HG03064 (cell line): ENCODE data around the gene MID1.

Source experiments
- ATAC-seq: cut with Tn5 transposase; IDR thresholded peaks from one replicate; pipeline ENCODE4 v1.9.1; 2021; ENCODE audit warnings: low read depth; ENCODE audit not compliant: unreplicated experiment

MID1 gene, protein sequence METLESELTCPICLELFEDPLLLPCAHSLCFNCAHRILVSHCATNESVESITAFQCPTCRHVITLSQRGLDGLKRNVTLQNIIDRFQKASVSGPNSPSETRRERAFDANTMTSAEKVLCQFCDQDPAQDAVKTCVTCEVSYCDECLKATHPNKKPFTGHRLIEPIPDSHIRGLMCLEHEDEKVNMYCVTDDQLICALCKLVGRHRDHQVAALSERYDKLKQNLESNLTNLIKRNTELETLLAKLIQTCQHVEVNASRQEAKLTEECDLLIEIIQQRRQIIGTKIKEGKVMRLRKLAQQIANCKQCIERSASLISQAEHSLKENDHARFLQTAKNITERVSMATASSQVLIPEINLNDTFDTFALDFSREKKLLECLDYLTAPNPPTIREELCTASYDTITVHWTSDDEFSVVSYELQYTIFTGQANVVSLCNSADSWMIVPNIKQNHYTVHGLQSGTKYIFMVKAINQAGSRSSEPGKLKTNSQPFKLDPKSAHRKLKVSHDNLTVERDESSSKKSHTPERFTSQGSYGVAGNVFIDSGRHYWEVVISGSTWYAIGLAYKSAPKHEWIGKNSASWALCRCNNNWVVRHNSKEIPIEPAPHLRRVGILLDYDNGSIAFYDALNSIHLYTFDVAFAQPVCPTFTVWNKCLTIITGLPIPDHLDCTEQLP

GRCh38 chrX:10620121-10620699, at the start of gene MID1:
Gene MID1 (minus strand): TSS chrX:10620585. CDS start chrX:10567547, 53,038 bp downstream.
- no peak for ATAC-seq

DNA sequence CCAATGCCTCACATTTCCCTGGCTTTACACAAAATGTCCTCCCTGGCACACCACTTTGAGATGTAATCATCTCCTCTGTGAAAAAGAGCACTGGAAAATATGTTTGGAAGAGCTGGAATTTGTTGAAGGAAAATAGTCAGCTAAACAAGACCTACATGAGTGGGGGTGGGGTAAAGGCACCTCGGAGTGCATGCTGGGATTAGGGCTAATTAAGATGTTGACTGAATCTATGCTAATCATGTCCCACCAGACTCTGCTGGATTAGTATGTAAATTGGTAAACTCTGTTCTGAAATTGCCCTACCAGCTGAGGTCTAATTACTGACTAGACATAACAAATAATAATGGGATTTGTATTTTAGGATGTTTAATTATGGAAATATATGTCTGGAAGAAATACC, 46.8 kb upstream of the MID1 start:
- no peak for ATAC-seq

DNA sequence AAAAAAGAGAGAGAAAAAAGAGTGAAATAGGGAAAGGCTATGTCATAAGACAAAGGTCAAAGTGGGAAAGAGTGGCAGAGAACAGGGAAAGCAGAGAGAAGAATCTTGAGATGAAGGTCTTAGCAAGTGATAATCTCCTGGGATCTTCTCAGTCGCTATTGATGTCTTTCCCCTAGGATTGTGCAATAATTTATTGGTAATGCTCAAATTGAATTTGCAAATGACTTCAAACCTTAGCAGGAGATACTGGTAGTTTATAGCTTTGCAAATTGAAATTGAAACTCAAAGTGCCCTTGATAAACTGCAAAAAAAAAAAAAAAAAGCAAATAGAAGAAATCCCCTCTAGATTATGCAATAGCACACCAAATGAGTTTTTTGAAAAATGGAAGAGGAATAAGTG, 45.7 kb upstream of the MID1 start:
- no peak for ATAC-seq

DNA sequence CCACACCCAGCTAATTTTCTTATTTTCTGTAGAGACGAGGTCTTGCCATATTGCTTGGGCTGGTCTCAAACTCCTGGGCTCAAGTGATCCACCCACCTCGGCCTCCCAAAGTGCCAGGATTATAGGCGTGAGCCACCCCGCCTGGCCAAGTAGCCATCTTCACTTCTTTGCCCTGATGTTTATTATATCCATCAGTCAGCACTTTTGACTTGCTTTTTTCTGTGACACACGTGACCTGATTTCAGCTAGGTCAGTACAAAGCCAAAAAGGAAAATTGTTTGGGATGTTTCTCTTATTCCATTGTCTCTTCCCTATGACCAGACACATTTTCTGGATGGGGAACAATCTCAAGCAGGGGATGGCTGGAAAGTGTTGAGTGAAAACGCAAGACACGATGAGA, 45.3 kb upstream of the MID1 start:
- ATAC-seq = no peak

DNA sequence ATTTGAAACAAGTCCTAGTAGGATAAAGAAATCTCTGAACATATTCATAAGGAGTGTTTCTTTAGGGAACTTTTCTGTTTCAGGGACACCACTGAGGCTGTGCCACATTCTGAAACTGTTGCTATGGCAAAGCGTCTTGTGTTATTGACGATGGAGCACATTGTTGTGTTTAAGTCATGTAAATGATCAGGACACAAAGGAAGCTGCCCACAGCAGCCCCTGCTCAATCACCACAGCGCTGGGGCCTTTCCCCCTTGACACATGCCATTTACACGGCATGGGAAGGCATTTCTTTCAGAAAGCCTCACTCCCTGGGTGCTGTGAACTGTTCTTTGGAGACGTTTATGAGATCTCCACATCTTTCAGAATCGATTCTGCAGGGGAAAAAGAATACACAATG, 39.8 kb upstream of the MID1 start:
- ATAC-seq = no peak

DNA sequence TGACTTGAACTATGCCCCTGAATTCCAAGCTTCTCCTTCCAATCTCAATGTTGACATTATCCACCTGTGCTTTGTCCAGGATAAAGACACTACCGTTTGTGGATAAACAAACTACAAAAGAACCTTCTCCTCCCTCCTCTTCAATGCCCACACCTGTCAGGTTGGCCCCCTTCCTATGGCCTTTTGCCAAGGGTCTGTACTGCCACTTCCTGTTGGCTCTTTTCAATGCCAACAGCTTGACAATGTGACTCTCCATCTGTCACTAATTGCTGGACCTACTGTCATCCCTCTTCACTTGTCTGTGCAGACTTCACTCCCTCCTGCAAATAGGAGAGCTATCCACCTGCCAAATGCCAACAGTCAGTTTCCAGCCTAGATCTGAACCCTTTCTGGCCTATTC, 35.8 kb upstream of the MID1 start:
- ATAC-seq = no peak

GRCh38 chrX:10654960-10655359, 34.6 kb upstream of the MID1 start:
- no peak for ATAC-seq

DNA sequence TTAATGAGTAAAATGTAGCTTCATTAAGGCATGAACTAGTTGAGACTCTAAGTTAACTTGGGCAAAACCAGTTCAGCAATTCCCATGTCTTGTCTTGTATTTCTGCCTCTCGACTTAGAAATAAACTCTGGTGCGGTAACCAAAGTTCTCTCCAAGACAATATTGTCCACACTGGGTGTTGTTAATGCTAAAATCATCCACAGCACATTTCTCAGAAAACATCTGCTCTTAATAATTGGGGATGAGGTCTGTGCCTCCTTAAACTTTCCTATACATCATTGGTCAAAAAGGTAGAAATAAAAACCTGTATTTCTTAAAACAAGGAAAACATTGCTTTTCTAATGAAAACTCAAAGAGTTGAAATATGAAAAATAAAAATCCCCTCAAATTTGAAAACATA, 32.9 kb upstream of the MID1 start:
- ATAC-seq = no peak

DNA sequence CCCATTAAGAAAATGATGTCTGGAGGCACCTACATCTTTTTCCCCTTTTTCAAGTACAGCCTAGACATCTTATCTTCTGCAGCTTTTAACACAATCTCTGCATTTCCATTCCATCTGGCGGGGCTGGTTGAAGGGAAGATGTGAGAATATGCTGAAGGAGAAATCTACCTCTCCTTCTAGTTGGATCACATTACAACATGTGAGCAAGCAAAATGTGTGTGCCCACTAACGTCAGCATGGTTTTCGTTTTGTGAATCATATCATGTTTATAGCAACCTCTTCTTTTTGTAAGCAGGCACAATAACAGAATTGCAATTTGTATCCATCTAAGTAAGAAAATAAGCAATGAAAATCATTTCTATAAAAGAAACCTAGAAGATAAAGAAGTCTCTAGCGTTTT, 28.9 kb upstream of the MID1 start:
- ATAC-seq = no peak

DNA sequence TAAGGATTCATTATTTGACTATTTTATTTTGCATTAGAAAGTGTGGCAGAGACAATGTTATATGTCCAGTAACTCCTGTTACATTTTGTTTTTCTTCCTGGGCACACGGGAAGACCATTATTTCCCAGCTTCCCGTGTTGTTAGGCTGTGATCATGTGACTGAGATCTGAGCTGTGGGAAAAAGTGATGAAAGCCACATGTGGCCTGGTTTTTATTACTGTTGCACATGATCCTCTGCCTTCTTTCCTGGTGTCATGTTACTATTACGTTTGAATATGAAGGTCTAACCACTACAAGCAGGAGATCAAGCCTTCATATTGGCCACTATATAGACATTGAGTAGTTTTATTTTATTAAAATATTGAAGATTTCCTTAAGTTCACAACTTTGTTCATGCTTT, 28.2 kb upstream of the MID1 start:
- ATAC-seq = no peak

DNA sequence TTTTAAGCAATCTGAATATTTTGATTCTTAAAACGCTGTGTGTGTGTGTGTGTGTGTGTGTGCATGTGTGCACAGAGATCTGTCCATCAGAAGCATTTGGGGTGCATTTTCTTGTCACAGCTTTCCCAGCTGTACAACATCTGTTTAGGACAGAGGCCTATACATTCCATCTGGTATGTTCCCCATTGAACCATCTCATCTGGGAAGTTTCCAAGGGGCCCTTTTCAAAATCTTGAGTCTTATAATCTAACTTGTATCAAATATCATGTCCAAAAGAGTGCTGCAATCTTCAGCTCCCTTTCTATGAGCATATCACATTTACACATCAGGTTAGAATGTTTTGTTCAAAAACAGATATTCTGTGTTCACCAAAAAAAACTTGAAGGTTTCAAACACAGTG, 16.5 kb upstream of the MID1 start:
- ATAC-seq = no peak

- ATAC-seq = no peak
Measured at GRCh38 chrX:10636337-10636736, 16.0 kb upstream of the MID1 start.

DNA sequence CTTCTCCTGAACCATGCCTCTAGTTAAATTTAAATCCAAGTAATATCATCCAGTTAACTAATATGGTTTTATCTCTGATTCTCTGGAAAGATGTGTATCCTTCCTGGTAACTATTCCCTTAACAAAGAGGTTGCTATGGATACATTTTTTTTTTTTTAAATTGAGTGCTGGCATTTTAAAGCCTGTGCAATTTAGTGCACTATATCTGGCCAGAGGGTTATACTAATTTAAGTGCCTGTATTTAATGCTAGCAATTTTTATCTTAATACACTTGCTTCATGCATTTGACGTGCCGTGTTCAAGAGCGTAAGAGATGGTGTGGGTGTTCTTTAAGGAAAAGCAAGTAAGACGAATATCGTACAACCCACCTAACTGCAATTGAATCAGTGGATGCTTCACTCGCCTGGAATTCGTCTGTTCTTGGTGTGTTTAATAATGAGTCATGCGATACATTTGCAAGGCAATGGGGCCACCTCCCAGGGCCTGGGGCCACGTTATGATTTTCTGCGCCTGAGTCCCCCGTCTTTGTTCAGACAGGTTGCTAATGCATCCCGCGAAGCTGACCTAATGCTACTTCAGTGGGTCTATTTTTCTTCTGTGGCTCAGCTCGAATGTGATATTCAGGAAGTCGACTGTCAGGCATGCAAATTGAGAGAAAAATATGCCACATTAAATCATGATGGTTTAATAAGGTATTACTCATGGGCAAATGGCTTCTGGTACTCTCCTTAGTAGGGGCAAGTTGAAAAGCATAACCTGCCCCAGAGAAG, 14.2 kb upstream of the MID1 start:
- ATAC-seq = no peak

DNA sequence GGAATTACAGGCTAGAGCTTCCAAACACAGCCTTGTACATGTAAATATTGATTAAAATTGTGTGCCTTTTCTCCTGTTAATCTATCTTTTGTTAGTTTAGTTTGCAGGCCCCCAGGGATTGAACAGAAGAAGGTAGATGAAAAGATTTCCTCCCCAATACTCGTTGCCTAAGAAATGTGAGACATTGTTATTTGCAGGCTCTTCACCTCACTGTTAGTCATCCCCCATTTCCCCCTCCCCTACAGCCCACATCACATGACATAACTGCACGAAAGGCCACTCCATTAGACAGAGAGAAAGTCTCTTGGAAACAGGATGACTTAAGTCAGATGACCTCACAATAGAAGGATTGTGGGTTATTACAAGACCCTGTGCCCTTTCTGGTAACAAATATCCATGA, 13.3 kb upstream of the MID1 start:
- ATAC-seq = no peak

DNA sequence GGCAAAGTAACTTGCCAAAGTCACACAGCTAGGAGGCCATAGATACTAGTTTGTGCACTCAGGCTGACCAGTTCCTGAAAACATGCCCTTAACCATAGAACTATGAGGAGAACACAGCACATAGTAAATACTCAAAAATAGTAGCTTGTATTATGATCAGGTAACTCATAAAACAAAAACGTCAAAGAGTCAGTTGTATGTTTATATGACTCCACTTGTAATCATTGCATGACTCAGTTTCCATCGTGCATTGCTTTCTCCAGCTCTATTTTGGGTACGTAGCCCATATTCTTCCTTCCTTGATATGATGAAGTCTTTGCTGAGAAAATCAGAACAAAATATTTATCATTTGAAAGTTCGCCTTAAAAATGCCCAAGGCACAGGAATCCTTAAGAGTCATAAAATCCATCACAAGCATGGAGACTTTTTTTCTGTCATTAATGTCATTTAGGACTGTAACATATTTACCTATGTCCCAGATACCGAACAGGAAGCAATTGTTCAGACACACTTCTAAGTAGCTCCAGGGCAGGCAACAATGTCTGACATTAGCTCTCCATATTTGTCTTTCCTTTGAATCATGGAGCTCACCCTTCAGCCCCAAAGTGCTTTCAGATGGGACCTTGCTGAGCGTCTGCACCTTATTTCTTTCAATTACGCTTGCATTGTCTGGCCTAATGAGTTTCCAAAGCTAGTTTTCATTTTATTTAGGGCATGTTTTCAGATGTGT, 11.2 kb upstream of the MID1 start:
- ATAC-seq = no peak

- ATAC-seq = no peak
Measured at GRCh38 chrX:10630320-10630719, 9.9 kb upstream of the MID1 start.

GRCh38 chrX:10629905-10630304, 9.5 kb upstream of the MID1 start:
- no peak for ATAC-seq

DNA sequence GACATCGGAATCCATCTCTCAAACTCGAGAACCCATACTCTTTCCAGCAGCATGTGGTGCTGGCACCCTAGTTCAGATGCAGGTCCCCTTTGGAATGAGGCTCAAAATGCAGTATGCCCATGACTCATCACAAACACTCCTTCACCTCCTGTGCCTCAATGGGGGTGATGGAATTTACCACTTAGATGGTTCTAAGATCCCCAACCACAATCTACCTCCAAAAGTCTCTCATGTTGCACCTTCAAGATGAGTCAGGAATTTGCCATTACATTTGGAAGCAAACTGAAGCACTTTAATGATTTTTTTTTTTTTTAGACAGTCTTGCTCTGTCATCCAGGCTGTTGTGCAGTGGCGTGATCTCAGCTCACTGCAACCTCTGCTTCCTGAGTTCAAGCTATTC, 8.5 kb upstream of the MID1 start:
- ATAC-seq = no peak

- no peak for ATAC-seq
Measured at GRCh38 chrX:10622197-10622596, 1.8 kb upstream of the MID1 start.

GRCh38 chrX:10619425-10620046, 849 bp downstream of the MID1 start:
- no peak for ATAC-seq
